MCF 10A (cell line): ENCODE results near the gene IFT27. TPM values are rescaled to one million over a fixed set of nuclear protein-coding genes. Genes with fewer than 3 reads are reported as not detected.
A peak's percentile ranks its signal among the peaks of the same experiment; 100 is the strongest.

Experiments used
- BruUV-seq: library from RNA; stranded (reverse); fragments of 400-500 nt; replicated peaks from 2 replicates; lab custom pipeline; 2021; lab: Mats Ljungman, UMichigan
- CTCF ChIA-PET: fragments of 300-600 bp; sonication (Branson Sonifier 250); formaldehyde crosslinking; extraction: SDS; loops from one replicate; lab custom pipeline; 2021; ENCODE audit warnings: antibody characterized with exemption, inconsistent platforms; lab: Yijun Ruan, JAX
- POLR2A ChIA-PET: fragments of 300-600, 350-650 bp; sonication (Branson Sonifier 250); formaldehyde crosslinking; extraction: SDS; loops from one replicate; lab custom pipeline; 2020; ENCODE audit warnings: antibody characterized with exemption, inconsistent platforms; lab: Yijun Ruan, JAX
- DNase-seq: peaks from one replicate; pipeline ENCODE4 v3.0.0-alpha.2; 2018; ENCODE audit not compliant: unreplicated experiment
- H3K27ac Mint-ChIP-seq: one replicate; pipeline ENCODE4 v1.8.0; 2022; ENCODE audit warnings: mild to moderate bottlenecking, low read depth, mixed read lengths; ENCODE audit not compliant: unreplicated experiment
- H3K27me3 Mint-ChIP-seq: one replicate; pipeline ENCODE4 v1.8.0; 2022; ENCODE audit warnings: mixed read lengths; ENCODE audit not compliant: insufficient read depth, unreplicated experiment
- H3K36me3 Mint-ChIP-seq: one replicate; pipeline ENCODE4 v1.8.0; 2022; ENCODE audit warnings: mild to moderate bottlenecking, moderate library complexity, mixed read lengths; ENCODE audit not compliant: insufficient read depth, unreplicated experiment
- H3K4me1 Mint-ChIP-seq: one replicate; pipeline ENCODE4 v1.8.0; 2022; ENCODE audit warnings: mixed read lengths; ENCODE audit not compliant: insufficient read depth, unreplicated experiment
- H3K4me3 Mint-ChIP-seq: one replicate; pipeline ENCODE4 v1.8.0; 2022; ENCODE audit warnings: mild to moderate bottlenecking, moderate library complexity, mixed read lengths; ENCODE audit not compliant: unreplicated experiment
- H3K9me3 Mint-ChIP-seq: one replicate; pipeline ENCODE4 v1.8.0; 2022; ENCODE audit warnings: mixed read lengths; ENCODE audit not compliant: unreplicated experiment
- intact Hi-C: fragments of 100-400 bp; cut with micrococcal nuclease; formaldehyde crosslinking; loops from 2 replicates; pipeline ENCODE4 v1.14.1; 2022
- total RNA-seq: library from RNA; stranded (reverse); gene quantifications from 2 replicates; pipeline ENCODE4 v1.2.3, GENCODE V29; 2022
- TF ChIP-seq, protein P1 (sequence below): fragments of 200-600 bp; IDR thresholded peaks from one replicate; pipeline ENCODE4 v1.8.0; 2022; ENCODE audit warnings: antibody characterized with exemption, mild to moderate bottlenecking; ENCODE audit not compliant: unreplicated experiment

IFT27 gene
- total RNA-seq, 1 experiment from 2014 or later: 17.6 TPM

DNA sequence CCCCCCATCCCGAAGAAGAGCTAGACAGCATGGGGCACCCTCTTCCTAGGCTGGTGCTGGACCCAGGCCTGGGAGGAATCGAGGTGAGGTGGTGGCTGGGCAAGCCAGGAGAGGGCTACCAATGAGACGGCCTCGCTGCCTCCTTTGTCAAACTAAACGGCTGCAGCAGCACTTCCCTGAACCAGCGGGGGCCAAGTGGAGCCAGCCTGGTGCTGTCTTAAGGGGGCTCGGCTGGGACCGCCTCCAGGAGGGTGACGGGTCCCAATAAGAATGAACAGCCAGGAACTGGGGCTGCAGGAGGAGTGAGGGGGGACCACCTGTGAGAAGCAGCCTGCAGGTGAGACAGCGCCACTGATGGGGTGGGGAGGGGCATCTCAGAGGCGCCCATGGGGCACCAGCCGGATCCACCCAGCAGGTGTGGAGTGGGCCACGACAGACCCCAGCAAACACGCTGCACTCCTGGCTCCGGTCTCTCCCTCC is 17.1 kb downstream of the IFT27 start:
- Mint-ChIP-seq H3K27ac (no peak overlapping the region), H3K27me3 (no peaks in the 10 kb centered on the region), H3K4me3 (no peak overlapping the region), H3K9me3 (no peaks in the 10 kb centered on the region), H3K4me1 (peaks cover 15% of the 10 kb centered on the region), H3K36me3 (no peaks in the 10 kb centered on the region)
- POLR2A ChIA-PET: interaction anchor here (0.5 to 4.1 kb wide), 2 partner anchors 16 to 192 kb away, joined by 3 to 27 read pairs; partner anchors contain the start of gene IFT27
- BruUV-seq: no TSS peak
- intact Hi-C loops: no loop called here
- CTCF ChIA-PET: interaction anchor here (0.9 to 4.6 kb wide), 9 partner anchors 12 to 211 kb away, joined by 3 to 158 read pairs (median 6); partner anchors contain the start of gene IFT27
- DNase-seq: no peak
- TF ChIP-seq, protein P1, sequence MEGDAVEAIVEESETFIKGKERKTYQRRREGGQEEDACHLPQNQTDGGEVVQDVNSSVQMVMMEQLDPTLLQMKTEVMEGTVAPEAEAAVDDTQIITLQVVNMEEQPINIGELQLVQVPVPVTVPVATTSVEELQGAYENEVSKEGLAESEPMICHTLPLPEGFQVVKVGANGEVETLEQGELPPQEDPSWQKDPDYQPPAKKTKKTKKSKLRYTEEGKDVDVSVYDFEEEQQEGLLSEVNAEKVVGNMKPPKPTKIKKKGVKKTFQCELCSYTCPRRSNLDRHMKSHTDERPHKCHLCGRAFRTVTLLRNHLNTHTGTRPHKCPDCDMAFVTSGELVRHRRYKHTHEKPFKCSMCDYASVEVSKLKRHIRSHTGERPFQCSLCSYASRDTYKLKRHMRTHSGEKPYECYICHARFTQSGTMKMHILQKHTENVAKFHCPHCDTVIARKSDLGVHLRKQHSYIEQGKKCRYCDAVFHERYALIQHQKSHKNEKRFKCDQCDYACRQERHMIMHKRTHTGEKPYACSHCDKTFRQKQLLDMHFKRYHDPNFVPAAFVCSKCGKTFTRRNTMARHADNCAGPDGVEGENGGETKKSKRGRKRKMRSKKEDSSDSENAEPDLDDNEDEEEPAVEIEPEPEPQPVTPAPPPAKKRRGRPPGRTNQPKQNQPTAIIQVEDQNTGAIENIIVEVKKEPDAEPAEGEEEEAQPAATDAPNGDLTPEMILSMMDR: no peak

DNA sequence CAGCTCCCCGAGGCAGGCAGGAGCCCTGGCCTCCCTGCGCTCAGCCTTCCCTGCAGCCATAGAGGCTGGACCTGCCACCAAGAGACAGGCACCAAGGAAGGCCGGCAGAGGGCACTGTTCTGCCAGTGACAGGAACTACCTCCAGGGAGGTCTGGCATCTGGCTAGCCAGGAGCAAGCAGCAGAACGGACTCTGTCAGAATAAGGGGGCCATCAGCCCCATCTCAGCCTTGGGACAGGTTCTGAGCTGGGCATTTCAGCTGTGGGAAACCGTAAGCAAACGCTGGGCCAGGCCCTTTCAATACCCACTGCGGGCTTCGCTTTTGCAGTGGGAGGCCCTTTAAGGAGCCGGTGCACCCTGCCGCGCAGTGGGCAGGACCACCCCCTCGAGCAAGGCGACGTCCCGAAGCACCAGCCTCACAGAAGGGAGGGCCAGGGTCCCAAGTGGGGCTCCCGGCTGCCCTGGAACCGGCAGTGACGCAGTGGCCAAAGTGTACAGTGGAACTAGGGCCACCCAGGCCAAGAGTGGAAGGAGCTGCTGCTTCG is 18.2 kb downstream of the IFT27 start:
- TF ChIP-seq, protein P1: peak; percentile 66
- peak; percentile 81 for DNase-seq
- H3K4me3 Mint-ChIP-seq: no peak overlapping the region
- H3K9me3 Mint-ChIP-seq: no peaks in the 10 kb centered on the region
- intact Hi-C loops: loop anchor here (1.0 kb wide), 2 partner anchors 17 to 221 kb away; no protein-coding TSS in a partner anchor
- peaks cover 10% of the 10 kb centered on the region for H3K27me3 Mint-ChIP-seq
- no TSS peak for BruUV-seq
- H3K36me3 Mint-ChIP-seq: no peaks in the 10 kb centered on the region
- ChIA-PET CTCF (interaction anchor here (0.6 to 4.6 kb wide), 33 partner anchors 13 to 856 kb away, joined by 3 to 158 read pairs (median 4); partner anchors contain the start of genes CACNG2, EIF3D and IFT27), POLR2A (interaction anchor here (0.7 to 4.1 kb wide), 3 partner anchors 13 to 235 kb away, joined by 3 to 27 read pairs (median 3); partner anchors contain the start of gene IFT27)
- H3K27ac Mint-ChIP-seq: no peak overlapping the region
- peaks cover 14% of the 10 kb centered on the region for H3K4me1 Mint-ChIP-seq

DNA sequence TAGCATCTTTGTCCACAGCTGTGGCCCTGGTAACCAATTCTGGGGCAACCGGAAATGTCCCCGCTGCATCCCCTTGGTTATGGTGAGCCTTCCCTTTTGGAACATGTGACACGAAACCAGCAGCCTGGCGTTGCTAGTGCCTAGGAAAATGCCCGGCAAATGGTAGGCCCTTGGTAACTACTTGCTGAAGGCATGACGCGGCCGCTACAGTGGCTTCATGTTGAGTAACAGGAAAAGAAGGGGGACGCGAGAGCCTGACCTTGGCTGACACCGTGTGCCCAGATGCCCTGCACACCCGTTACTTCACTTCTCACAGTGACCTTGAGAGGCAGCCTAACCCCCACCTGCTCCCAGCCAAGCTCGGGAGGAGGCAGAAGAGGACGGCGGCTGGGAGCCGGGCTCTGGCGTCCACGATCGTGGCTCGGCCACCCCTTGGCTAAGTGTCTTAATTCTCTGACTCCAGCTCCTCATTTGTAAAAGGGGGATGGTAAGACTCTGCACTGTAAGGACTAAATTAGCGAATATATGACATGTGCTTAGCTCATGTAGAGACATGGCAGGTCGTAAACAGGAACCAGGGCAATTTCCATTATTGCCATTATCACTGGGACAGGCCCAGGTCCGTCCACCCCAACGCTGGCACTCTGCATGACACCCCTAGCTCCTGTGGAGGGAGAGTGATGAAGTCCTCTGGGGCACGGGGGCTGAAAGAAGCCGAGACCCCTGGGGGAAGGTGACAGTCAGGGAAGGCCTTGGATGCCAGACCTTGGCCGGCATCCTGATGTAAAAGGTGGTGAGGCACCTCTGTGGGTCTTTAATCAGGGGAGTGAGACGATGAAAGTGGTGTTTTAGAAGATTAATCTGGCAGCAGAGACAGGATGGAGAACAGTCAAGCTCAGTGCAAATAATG is 18.9 kb downstream of the IFT27 start:
- H3K4me1 Mint-ChIP-seq: peaks cover 13% of the 10 kb centered on the region
- H3K27ac Mint-ChIP-seq: no peak overlapping the region
- POLR2A ChIA-PET: interaction anchor here (0.6 to 4.1 kb wide), 6 partner anchors 12 to 210 kb away, joined by 3 to 27 read pairs (median 4); partner anchors contain the start of gene IFT27
- CTCF ChIA-PET: interaction anchor here (0.6 to 4.6 kb wide), 35 partner anchors 13 to 955 kb away, joined by 3 to 158 read pairs (median 4); partner anchors contain the start of genes CACNG2, EIF3D and IFT27
- intact Hi-C loops: loop anchor here (1.0 kb wide), 2 partner anchors 17 to 221 kb away; no protein-coding TSS in a partner anchor
- H3K27me3 Mint-ChIP-seq: peaks cover 15% of the 10 kb centered on the region
- DNase-seq: no peak
- no TSS peak for BruUV-seq
- no peaks in the 10 kb centered on the region for H3K36me3 Mint-ChIP-seq
- no peaks in the 10 kb centered on the region for H3K9me3 Mint-ChIP-seq
- H3K4me3 Mint-ChIP-seq: no peak overlapping the region
- TF ChIP-seq, protein P1: no peak
